ENCODE results near the gene COA3. TPM values are rescaled to one million over a fixed set of nuclear protein-coding genes. Genes with fewer than 3 reads are reported as not detected.

COA3 gene
- polyA plus RNA-seq, 1 of the 3 experiments (the other 2 are of a cell fraction): 103 TPM

DNA sequence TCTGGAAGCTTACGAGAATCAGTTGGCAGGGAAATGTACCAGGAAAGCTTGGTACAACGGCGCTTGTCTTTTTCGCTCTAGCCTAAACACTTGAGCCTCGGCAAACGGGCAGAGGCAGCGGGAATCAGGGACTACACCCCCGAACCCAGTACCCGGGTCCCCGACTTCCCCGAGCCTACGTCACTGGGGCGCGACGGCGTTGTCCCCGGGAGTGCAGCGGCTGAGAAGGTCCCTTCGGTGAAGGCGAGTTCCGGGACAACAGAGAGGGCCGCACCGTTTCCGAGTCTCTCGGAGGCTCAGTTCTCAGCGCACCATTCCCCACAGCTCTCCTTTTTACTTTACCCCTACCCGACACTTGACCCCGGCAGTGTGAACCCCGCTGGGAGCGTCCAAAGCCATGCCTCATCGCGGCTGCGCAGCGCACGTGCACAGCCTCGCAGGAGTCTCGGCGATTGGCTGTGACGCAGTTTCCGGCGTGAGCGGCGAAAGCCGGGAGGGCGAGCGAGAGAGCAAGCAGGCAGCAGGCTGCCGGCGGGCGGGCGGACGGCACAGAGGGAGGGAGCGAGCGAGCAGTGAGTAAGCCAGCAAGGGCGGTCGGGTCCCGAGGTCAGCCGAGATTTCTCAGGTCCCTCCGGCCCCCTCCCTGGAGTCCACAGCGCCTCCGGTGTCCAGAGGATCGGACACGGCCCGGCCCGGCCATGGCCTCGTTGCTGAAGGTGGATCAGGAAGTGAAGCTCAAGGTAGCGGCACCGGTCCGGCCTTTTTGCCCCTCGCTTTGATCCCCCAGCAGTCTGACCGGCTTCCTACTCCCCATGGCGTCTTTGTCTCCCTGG, 34.6 kb upstream of the COA3 start, which contains the start of gene PSME3:
PSME3 (plus strand) TSS at position 464 of the 833 bp plus-strand sequence; CDS start at position 699, 235 bp downstream.
- Histone ChIP-seq H3F3A (replicated peaks; ENCODE audit: insufficient read depth) (peaks cover 9% of the 10 kb centered on the region), H2AFZ (ENCODE audit: low read depth) (peak within 1 kb of the TSS; percentile 98), H3K27me3 (ENCODE audit: insufficient read depth) (no peaks in the 10 kb centered on the region), H3K4me2 (peak within 1 kb of the TSS; percentile 98), H3K79me2 (ENCODE audit: insufficient read depth) (peaks cover 49% of the 10 kb centered on the region), H3K9ac (peak within 1 kb of the TSS; percentile 92), H3K9me2 (no peaks in the 10 kb centered on the region), H3K4me1 (ENCODE audit: control insufficient read depth in 1 of 2, insufficient read depth in 2 of 2, low read depth in 1 of 2, low read length in 1 of 2) (peaks cover 4 to 9% of the 10 kb centered on the region in 2 experiments; a peak in 3 of 4 replicates), H3K9me3 (no peaks in the 10 kb centered on the region), H3K4me3 (ENCODE audit: low read depth in 2 of 2, low read length in 1 of 2) (peak within 1 kb of the TSS; percentile 79 to 83), H3K27ac (ENCODE audit: low read depth in 2 of 2, low read length in 1 of 2) (peak within 1 kb of the TSS; percentile 74 to 86), H4K20me1 (ENCODE audit: insufficient read depth) (no peaks in the 10 kb centered on the region), H3K36me3 (replicated peaks in 1 of 2; ENCODE audit: control insufficient read depth in 1 of 2, insufficient read depth in 2 of 2, low read length in 1 of 2) (peaks cover 19 to 28% of the 10 kb centered on the region in 2 experiments)
- peak; percentile 94 for DNase-seq
- ChIA-PET POLR2A (interaction anchor here (0.6 to 1.1 kb wide), 4 partner anchors 9 to 166 kb away, joined by 3 to 12 read pairs (median 4); partner anchors contain the start of gene BECN1), CTCF (interaction anchor here (1.1 to 4.3 kb wide), 7 partner anchors 9 to 255 kb away, joined by 4 to 33 read pairs (median 14); partner anchors contain the start of genes AOC2, BECN1 and RPL27)
- 3% methylated on average over 33 of the region's 71 CpGs for WGBS (ENCODE audit: low lambda C conversion rate)
- no peak for TF ChIP-seq GATA2 (CRISPR knock-in tag; IDR thresholded peaks at IDR 0.05)
- peak; percentile 94 for TF ChIP-seq POLR2AphosphoS5 (IDR thresholded peaks at IDR 0.05; ENCODE audit: low read depth, low read length)
- no peak for TF ChIP-seq RFX5 (IDR thresholded peaks at IDR 0.05; ENCODE audit: low read length)
- TF ChIP-seq FOXJ3 (CRISPR knock-in tag; IDR thresholded peaks at IDR 0.05): peak; percentile 42; the same call in 1 of the 2 replicates
- TF ChIP-seq CTCF (IDR thresholded peaks at IDR 0.05): peak; percentile 14; the same call in 1 of the 2 replicates
- no peak; the same call in 1 of the 2 replicates for TF ChIP-seq TCF12 (IDR thresholded peaks at IDR 0.05)
- TF ChIP-seq FOSL2 (IDR thresholded peaks at IDR 0.05; ENCODE audit: borderline replicate concordance, low read depth): no peak
- TF ChIP-seq MXI1 (IDR thresholded peaks at IDR 0.05; ENCODE audit: low read depth, low read length): peak; percentile 98
- TF ChIP-seq, protein P1, sequence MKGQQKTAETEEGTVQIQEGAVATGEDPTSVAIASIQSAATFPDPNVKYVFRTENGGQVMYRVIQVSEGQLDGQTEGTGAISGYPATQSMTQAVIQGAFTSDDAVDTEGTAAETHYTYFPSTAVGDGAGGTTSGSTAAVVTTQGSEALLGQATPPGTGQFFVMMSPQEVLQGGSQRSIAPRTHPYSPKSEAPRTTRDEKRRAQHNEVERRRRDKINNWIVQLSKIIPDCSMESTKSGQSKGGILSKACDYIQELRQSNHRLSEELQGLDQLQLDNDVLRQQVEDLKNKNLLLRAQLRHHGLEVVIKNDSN (IDR thresholded peaks at IDR 0.05; ENCODE audit: borderline replicate concordance, low read depth): peak; percentile 78
- TF ChIP-seq CHD2 (IDR thresholded peaks at IDR 0.05; ENCODE audit: low read length, partially characterized antibody): peak; percentile 14
- TF ChIP-seq TEAD4 (IDR thresholded peaks at IDR 0.05; ENCODE audit: borderline replicate concordance, insufficient read depth): no peak
- TF ChIP-seq EP300 (IDR thresholded peaks at IDR 0.05; ENCODE audit: borderline replicate concordance in 1 of 2, low read depth in 1 of 2, low read length in 1 of 2): peak in 1 of 2 experiments; percentile 10; a peak in 1 of 4 replicates
- TF ChIP-seq, protein P2, sequence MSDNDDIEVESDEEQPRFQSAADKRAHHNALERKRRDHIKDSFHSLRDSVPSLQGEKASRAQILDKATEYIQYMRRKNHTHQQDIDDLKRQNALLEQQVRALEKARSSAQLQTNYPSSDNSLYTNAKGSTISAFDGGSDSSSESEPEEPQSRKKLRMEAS (IDR thresholded peaks at IDR 0.05; ENCODE audit: low read depth): peak; percentile 99
- no peak for TF ChIP-seq EZH2phosphoT487 (IDR thresholded peaks at IDR 0.05; ENCODE audit: borderline replicate concordance, low read depth)
- TF ChIP-seq NRF1 (IDR thresholded peaks at IDR 0.05; ENCODE audit: low read depth, low read length): peak; percentile 73
- no peak for TF ChIP-seq FOXM1 (IDR thresholded peaks at IDR 0.05; ENCODE audit: low read depth)
- TF ChIP-seq RCOR1 (IDR thresholded peaks at IDR 0.05; ENCODE audit: low read length): no peak
- TF ChIP-seq, protein P3, sequence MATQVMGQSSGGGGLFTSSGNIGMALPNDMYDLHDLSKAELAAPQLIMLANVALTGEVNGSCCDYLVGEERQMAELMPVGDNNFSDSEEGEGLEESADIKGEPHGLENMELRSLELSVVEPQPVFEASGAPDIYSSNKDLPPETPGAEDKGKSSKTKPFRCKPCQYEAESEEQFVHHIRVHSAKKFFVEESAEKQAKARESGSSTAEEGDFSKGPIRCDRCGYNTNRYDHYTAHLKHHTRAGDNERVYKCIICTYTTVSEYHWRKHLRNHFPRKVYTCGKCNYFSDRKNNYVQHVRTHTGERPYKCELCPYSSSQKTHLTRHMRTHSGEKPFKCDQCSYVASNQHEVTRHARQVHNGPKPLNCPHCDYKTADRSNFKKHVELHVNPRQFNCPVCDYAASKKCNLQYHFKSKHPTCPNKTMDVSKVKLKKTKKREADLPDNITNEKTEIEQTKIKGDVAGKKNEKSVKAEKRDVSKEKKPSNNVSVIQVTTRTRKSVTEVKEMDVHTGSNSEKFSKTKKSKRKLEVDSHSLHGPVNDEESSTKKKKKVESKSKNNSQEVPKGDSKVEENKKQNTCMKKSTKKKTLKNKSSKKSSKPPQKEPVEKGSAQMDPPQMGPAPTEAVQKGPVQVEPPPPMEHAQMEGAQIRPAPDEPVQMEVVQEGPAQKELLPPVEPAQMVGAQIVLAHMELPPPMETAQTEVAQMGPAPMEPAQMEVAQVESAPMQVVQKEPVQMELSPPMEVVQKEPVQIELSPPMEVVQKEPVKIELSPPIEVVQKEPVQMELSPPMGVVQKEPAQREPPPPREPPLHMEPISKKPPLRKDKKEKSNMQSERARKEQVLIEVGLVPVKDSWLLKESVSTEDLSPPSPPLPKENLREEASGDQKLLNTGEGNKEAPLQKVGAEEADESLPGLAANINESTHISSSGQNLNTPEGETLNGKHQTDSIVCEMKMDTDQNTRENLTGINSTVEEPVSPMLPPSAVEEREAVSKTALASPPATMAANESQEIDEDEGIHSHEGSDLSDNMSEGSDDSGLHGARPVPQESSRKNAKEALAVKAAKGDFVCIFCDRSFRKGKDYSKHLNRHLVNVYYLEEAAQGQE (IDR thresholded peaks at IDR 0.05; ENCODE audit: low read depth, low read length): no peak; the same call in 1 of the 2 replicates
- peak; percentile 75 for TF ChIP-seq ELF1 (IDR thresholded peaks at IDR 0.05)
- TF ChIP-seq RAD21 (IDR thresholded peaks at IDR 0.05; ENCODE audit: low read length): no peak
- TF ChIP-seq MEF2A (IDR thresholded peaks at IDR 0.05; ENCODE audit: borderline replicate concordance, low read depth): no peak
- TF ChIP-seq, protein P4, sequence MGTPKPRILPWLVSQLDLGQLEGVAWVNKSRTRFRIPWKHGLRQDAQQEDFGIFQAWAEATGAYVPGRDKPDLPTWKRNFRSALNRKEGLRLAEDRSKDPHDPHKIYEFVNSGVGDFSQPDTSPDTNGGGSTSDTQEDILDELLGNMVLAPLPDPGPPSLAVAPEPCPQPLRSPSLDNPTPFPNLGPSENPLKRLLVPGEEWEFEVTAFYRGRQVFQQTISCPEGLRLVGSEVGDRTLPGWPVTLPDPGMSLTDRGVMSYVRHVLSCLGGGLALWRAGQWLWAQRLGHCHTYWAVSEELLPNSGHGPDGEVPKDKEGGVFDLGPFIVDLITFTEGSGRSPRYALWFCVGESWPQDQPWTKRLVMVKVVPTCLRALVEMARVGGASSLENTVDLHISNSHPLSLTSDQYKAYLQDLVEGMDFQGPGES (IDR thresholded peaks at IDR 0.05; ENCODE audit: low read depth, low read length): no peak

All from SK-N-SH (cell line).